Hepatocyte (in vitro differentiated cells): Measurements from ENCODE around the gene C17orf100.

Experiments used
- CTCF ChIP-seq: fragments of 200-600 bp; sonication (generic); IDR thresholded peaks from 2 replicates; pipeline ENCODE4 v1.5.1; 2016; ENCODE audit warnings: antibody characterized with exemption, mild to moderate bottlenecking; ENCODE audit not compliant: poor library complexity
- EZH2 ChIP-seq: fragments of 200-600 bp; sonication (generic); IDR thresholded peaks from 2 replicates; pipeline ENCODE4 v1.6.1; 2016; ENCODE audit warnings: antibody characterized with exemption, mild to moderate bottlenecking, borderline replicate concordance
- EZH2phosphoT487 ChIP-seq: fragments of 200-600 bp; sonication (generic); IDR thresholded peaks from one replicate; pipeline ENCODE4 v1.6.1; 2018; ENCODE audit warnings: antibody characterized with exemption, mild to moderate bottlenecking, low read depth, moderate library complexity; ENCODE audit not compliant: unreplicated experiment, severe bottlenecking

- TF ChIP-seq EZH2 (no peak), CTCF (no peak), EZH2phosphoT487 (no peak)
Measured at GRCh38 chr17:6683730-6684459, 32.3 kb downstream of the C17orf100 start.
